ENCODE data around the gene CTRB2.
"Not testable (repeated sequence)": the region's sequence is repeated elsewhere in the genome, so short reads cannot be mapped to it uniquely, and the experiment has no call there.

The CTRB2 gene

DNA sequence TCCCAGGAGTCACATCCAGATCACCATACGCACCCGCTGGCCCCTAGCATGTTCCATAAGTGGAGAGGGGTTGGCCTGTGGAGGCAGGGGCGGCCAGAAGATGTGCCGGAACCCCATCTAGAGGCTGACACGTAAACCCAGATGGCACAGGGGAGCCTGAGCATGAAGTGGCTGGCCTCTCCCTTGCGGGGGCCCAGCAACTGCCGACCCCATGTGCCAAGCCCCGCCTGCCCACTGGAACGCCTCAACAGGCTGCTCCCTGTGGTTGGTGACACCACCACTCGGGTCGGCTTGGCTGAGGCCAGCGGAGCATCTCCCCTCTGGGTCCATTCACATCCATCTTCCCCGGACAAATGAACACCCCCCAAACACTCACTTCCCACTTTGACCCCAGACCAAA lies 35.0 kb upstream of the CTRB2 start:
- DNase-seq (ENCODE audit: low read depth): no peak
- H3K4me3 ChIP-seq (ENCODE audit: control insufficient read depth, low read depth, low read length): no peak overlapping the region
- TF ChIP-seq CTCF (conservative IDR thresholded peaks at IDR 0.05; ENCODE audit: control insufficient read depth, insufficient read depth, low read depth, low read length): no peak

- TF ChIP-seq CTCF (conservative IDR thresholded peaks at IDR 0.05; ENCODE audit: control insufficient read depth, insufficient read depth, low read depth, low read length): no peak
- no peak for DNase-seq (ENCODE audit: low read depth)
- no peak overlapping the region for H3K4me3 ChIP-seq (ENCODE audit: control insufficient read depth, low read depth, low read length)
Measured at GRCh38 chr16:75241412-75241811, 34.5 kb upstream of the CTRB2 start.

DNA sequence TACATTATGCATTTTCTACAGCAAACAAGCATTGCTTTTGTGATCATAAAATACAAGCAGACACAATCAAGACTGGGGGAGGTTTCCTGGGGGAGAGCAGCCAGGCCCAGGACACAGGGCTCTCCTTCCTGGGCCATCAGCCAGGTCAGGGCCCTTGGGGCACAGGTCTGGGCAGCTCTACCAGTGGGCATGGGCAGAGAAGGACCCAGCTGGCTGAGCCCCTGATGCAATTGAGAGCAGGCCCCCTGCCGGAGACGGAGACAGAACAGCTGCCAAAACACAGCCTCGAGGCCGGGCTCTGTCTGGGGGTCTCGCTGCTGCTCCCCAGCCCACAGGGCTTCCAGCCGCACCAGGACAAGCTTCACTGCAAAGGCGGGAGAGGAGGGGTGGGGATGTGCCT lies 33.7 kb upstream of the CTRB2 start:
- DNase-seq (ENCODE audit: low read depth): not testable (repeated sequence)

GRCh38 chr16:75239542-75240122 lies 32.7 kb upstream of the CTRB2 start:
- no peak for DNase-seq (ENCODE audit: low read depth)
- H3K4me3 ChIP-seq (ENCODE audit: control insufficient read depth, low read depth, low read length): no peak overlapping the region
- TF ChIP-seq CTCF (conservative IDR thresholded peaks at IDR 0.05; ENCODE audit: control insufficient read depth, insufficient read depth, low read depth, low read length): no peak

More for the DNA sequence above, 33.7 kb upstream of the CTRB2 start:
- not testable (repeated sequence) for H3K4me3 ChIP-seq (ENCODE audit: control insufficient read depth, low read depth, low read length)

DNA sequence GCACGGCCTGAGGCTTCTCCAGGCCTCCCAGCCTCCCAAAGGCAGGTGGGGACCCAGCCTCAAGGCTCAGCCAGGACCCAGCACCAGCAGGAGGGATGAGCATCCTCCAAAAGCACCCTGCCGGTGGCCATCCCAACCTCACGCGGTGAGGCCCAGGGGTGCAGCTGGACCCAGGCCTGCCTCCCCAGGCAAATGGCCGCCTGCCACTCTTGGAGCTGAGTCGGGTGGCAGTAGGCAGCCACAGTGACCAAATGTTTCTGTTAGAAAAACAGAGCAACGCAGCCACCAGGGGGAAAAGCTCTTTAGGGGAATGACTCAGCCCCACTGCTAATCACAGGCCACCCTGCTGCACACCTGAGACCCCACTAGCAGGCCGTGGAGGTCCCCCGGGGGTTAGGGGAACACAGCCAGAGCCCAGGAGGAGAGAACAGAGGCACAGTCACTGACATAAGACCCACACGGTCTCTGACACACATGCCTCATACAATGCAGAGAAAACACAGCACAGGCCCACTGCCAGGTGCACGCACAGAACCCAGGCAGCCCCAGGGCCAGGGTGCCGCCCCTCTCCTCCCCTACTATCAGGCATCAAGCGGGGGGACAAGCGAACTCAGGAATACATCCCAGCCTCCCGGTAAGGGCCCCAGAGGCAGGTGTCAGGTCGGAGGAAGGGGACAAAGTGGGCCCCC lies 32.0 kb upstream of the CTRB2 start:
- peak; percentile 36 for DNase-seq (ENCODE audit: low read depth)
- H3K4me3 ChIP-seq (ENCODE audit: control insufficient read depth, low read depth, low read length): no peak overlapping the region
- no peak for TF ChIP-seq CTCF (conservative IDR thresholded peaks at IDR 0.05; ENCODE audit: control insufficient read depth, insufficient read depth, low read depth, low read length)

GRCh38 chr16:75238132-75238852 lies 31.3 kb upstream of the CTRB2 start:
- no peak for TF ChIP-seq CTCF (conservative IDR thresholded peaks at IDR 0.05; ENCODE audit: control insufficient read depth, insufficient read depth, low read depth, low read length)
- peak; percentile 85 for DNase-seq (ENCODE audit: low read depth)
- H3K4me3 ChIP-seq (ENCODE audit: control insufficient read depth, low read depth, low read length): no peak overlapping the region

Measured in fibroblast of mammary gland (primary cell).